MCF 10A (cell line): Measurements from ENCODE around the gene ADAM29. TPM values are rescaled to one million over a fixed set of nuclear protein-coding genes. Genes with fewer than 3 reads are reported as not detected.
"Not testable (repeated sequence)": the region's sequence is repeated elsewhere in the genome, so short reads cannot be mapped to it uniquely, and the experiment has no call there.

ENCODE experiments used
- BruUV-seq: library from RNA; stranded (reverse); fragments of 400-500 nt; replicated peaks from 2 replicates; lab custom pipeline; 2021; lab: Mats Ljungman, UMichigan
- CTCF ChIA-PET: fragments of 300-600 bp; sonication (Branson Sonifier 250); formaldehyde crosslinking; extraction: SDS; loops from one replicate; lab custom pipeline; 2021; ENCODE audit warnings: antibody characterized with exemption, inconsistent platforms; lab: Yijun Ruan, JAX
- POLR2A ChIA-PET: fragments of 300-600, 350-650 bp; sonication (Branson Sonifier 250); formaldehyde crosslinking; extraction: SDS; loops from one replicate; lab custom pipeline; 2020; ENCODE audit warnings: antibody characterized with exemption, inconsistent platforms; lab: Yijun Ruan, JAX
- DNase-seq: peaks from one replicate; pipeline ENCODE4 v3.0.0-alpha.2; 2018; ENCODE audit not compliant: unreplicated experiment
- H3K27ac Mint-ChIP-seq: one replicate; pipeline ENCODE4 v1.8.0; 2022; ENCODE audit warnings: mild to moderate bottlenecking, low read depth, mixed read lengths; ENCODE audit not compliant: unreplicated experiment
- H3K27me3 Mint-ChIP-seq: one replicate; pipeline ENCODE4 v1.8.0; 2022; ENCODE audit warnings: mixed read lengths; ENCODE audit not compliant: insufficient read depth, unreplicated experiment
- H3K36me3 Mint-ChIP-seq: one replicate; pipeline ENCODE4 v1.8.0; 2022; ENCODE audit warnings: mild to moderate bottlenecking, moderate library complexity, mixed read lengths; ENCODE audit not compliant: insufficient read depth, unreplicated experiment
- H3K4me1 Mint-ChIP-seq: one replicate; pipeline ENCODE4 v1.8.0; 2022; ENCODE audit warnings: mixed read lengths; ENCODE audit not compliant: insufficient read depth, unreplicated experiment
- H3K4me3 Mint-ChIP-seq: one replicate; pipeline ENCODE4 v1.8.0; 2022; ENCODE audit warnings: mild to moderate bottlenecking, moderate library complexity, mixed read lengths; ENCODE audit not compliant: unreplicated experiment
- H3K9me3 Mint-ChIP-seq: one replicate; pipeline ENCODE4 v1.8.0; 2022; ENCODE audit warnings: mixed read lengths; ENCODE audit not compliant: unreplicated experiment
- intact Hi-C: fragments of 100-400 bp; cut with micrococcal nuclease; formaldehyde crosslinking; loops from 2 replicates; pipeline ENCODE4 v1.14.1; 2022
- total RNA-seq: library from RNA; stranded (reverse); gene quantifications from 2 replicates; pipeline ENCODE4 v1.2.3, GENCODE V29; 2022
- TF ChIP-seq, protein P1 (sequence below): fragments of 200-600 bp; IDR thresholded peaks from one replicate; pipeline ENCODE4 v1.8.0; 2022; ENCODE audit warnings: antibody characterized with exemption, mild to moderate bottlenecking; ENCODE audit not compliant: unreplicated experiment

Gene ADAM29
- total RNA-seq, 1 experiment from 2014 or later: not detected

DNA sequence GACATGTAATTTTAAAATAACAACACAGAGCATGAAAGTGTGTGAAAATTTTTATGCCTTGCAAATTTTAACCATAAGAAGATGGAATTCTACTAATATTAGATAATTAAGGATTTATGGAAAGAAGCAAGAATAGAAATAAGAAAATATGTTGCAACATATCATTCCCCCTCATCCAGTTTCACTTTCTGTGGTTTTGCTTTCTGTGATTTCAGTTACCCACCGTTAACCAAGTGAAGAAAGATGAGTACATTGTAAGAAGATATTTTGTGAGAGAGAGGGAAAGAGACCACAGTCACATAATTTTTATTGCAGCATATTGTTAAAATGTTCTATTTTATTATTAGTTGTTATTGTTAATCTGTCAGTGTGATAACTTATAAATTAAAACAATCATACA, 77.9 kb downstream of the ADAM29 start:
- BruUV-seq: no TSS peak
- Mint-ChIP-seq H3K4me1 (peaks cover 14% of the 10 kb centered on the region), H3K27me3 (no peaks in the 10 kb centered on the region), H3K4me3 (no peak overlapping the region), H3K36me3 (no peaks in the 10 kb centered on the region), H3K27ac (no peak overlapping the region), H3K9me3 (peaks cover 2% of the 10 kb centered on the region)
- TF ChIP-seq, protein P1, sequence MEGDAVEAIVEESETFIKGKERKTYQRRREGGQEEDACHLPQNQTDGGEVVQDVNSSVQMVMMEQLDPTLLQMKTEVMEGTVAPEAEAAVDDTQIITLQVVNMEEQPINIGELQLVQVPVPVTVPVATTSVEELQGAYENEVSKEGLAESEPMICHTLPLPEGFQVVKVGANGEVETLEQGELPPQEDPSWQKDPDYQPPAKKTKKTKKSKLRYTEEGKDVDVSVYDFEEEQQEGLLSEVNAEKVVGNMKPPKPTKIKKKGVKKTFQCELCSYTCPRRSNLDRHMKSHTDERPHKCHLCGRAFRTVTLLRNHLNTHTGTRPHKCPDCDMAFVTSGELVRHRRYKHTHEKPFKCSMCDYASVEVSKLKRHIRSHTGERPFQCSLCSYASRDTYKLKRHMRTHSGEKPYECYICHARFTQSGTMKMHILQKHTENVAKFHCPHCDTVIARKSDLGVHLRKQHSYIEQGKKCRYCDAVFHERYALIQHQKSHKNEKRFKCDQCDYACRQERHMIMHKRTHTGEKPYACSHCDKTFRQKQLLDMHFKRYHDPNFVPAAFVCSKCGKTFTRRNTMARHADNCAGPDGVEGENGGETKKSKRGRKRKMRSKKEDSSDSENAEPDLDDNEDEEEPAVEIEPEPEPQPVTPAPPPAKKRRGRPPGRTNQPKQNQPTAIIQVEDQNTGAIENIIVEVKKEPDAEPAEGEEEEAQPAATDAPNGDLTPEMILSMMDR: no peak
- intact Hi-C loops: no loop called here
- no peak for DNase-seq
- CTCF ChIA-PET: no interaction called here
- POLR2A ChIA-PET: no interaction called here

DNA sequence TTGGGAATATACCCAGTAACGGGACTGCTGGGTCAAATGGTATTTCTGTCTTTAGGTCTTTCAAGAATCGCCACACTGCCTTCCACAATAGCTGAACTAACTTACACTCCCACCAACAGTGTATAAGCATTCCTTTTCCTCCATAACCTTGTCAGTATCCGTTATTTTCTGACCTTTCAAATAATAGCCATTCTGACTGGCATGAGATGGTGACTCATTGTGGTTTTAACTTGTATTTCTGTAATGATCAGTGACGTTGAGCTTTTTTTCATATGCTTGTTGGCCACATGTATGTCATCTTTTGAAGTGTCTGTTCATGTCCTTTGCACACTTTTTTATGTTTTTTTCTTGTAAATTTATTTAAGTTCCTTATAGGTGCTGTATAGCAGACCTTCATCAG, 81.2 kb downstream of the ADAM29 start:
- TF ChIP-seq, protein P1: no peak

DNA sequence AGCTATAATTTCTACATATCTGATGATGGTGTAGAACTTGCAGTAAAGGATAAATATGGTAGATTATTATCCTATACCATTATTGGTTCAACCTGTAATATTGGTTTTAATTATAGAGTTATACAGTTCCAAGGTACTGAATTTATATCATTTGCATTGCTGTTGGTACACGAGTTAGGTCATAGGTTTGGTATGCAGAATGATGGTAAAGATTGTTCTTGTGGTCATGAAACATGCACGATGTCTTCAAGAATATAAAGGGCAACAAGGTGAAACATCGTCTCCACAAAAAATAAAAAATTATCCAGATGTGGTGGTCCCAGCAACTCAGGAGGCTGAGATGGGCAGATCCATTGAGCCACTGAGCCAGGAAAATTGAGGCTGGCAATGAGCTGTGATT, 99.6 kb downstream of the ADAM29 start:
- H3K4me1 Mint-ChIP-seq: no peaks in the 10 kb centered on the region
- ChIA-PET CTCF (no interaction called here), POLR2A (no interaction called here)
- peaks cover 13% of the 10 kb centered on the region for H3K9me3 Mint-ChIP-seq
- BruUV-seq: no TSS peak
- intact Hi-C loops: no loop called here
- H3K36me3 Mint-ChIP-seq: no peaks in the 10 kb centered on the region
- H3K4me3 Mint-ChIP-seq: no peak overlapping the region
- DNase-seq: no peak
- H3K27ac Mint-ChIP-seq: no peak overlapping the region
- H3K27me3 Mint-ChIP-seq: no peaks in the 10 kb centered on the region
- TF ChIP-seq, protein P1: no peak

More for the DNA sequence above, 81.2 kb downstream of the ADAM29 start:
- Mint-ChIP-seq H3K9me3 (peaks cover 9% of the 10 kb centered on the region), H3K27me3 (no peaks in the 10 kb centered on the region), H3K27ac (peak overlapping the region; percentile 82), H3K4me1 (peaks cover 14% of the 10 kb centered on the region), H3K36me3 (peaks cover 4% of the 10 kb centered on the region), H3K4me3 (no peak overlapping the region)
- BruUV-seq: no TSS peak
- ChIA-PET POLR2A (interaction anchor here (0.7 kb wide), 1 partner anchor 194 kb away, joined by 3 read pairs; no protein-coding TSS in a partner anchor), CTCF (interaction anchor here (0.7 to 0.8 kb wide), 3 partner anchors 9 to 827 kb away, joined by 3 read pairs; no protein-coding TSS in a partner anchor)
- intact Hi-C loops: no loop called here
- DNase-seq: peak; percentile 58

DNA sequence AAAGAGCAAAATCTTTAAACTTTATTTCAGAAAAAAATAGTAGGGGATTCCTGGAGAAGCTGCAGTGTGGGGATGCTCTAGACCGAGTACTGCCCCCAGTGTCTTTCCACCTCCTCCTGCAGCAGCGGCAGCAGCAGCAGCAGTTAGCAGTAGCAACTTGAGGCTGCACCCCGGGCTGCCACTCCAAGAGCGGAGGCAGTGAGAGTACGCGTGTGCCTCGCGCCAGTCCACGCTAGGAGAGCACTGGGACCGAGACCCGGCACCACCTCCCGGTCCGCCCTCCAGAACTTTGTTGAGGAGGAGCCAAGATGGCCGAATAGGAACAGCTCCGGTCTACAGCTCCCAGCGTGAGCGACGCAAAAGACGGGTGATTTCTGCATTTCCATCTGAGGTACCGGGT, 101.3 kb downstream of the ADAM29 start:
- H3K36me3 Mint-ChIP-seq, CTCF ChIA-PET, DNase-seq, H3K4me1 Mint-ChIP-seq, intact Hi-C loops, H3K4me3 Mint-ChIP-seq, BruUV-seq, H3K27me3 Mint-ChIP-seq, H3K27ac Mint-ChIP-seq, POLR2A ChIA-PET: not testable (repeated sequence)
- peaks cover 15% of the 10 kb centered on the region for H3K9me3 Mint-ChIP-seq

Other genes with a start within 250 kb of the ADAM29 start
- not detected in 2 replicates for gene GLRA3, start 89.1 kb upstream of the ADAM29 start, total RNA-seq